ENCODE measurements around the gene EPSTI1. TPM values are rescaled to one million over a fixed set of nuclear protein-coding genes. Genes with fewer than 3 reads are reported as not detected.

Gene EPSTI1
- total and polyA plus RNA-seq, 10 of the 15 experiments (the other 5 are each of a cell fraction or from before 2014, with no cell fraction given): 4.7 to 32.0 (median 24.2) TPM

GRCh38 chr13:43030548-43030947, 38.5 kb upstream of the EPSTI1 start:
- CTCF ChIA-PET: interaction anchor here (1.1 to 1.2 kb wide), 2 partner anchors 11 to 13 kb away, joined by 3 read pairs; no protein-coding TSS in a partner anchor
- H3K9me3 ChIP-seq (replicated peaks; ENCODE audit: control insufficient read depth, insufficient read depth, low read length): peaks cover 6% of the 10 kb centered on the region; the same call in 1 of the 3 replicates
- H4K20me1 ChIP-seq (ENCODE audit: control insufficient read depth, insufficient read depth): no peaks in the 10 kb centered on the region; the same call in 1 of the 2 replicates
- no peak overlapping the region for H3K9ac ChIP-seq (ENCODE audit: control insufficient read depth, insufficient read depth, low read length)
- no peak overlapping the region for H2AFZ ChIP-seq (ENCODE audit: control insufficient read depth, low read depth, low read length)
- H3K4me2 ChIP-seq (ENCODE audit: control insufficient read depth, insufficient read depth): peak overlapping the region; percentile 50
- no peak overlapping the region for H3K27ac ChIP-seq (ENCODE audit: control insufficient read depth, insufficient read depth)
- WGBS (ENCODE audit: insufficient coverage, insufficient replicate concordance, low lambda C conversion rate, missing lambda C conversion rate): 21% methylated on average over 4 of the region's 4 CpGs
- intact Hi-C loops (cut with micrococcal nuclease; ENCODE audit: unreplicated experiment): no loop called here
- SMC1A ChIA-PET (ENCODE audit: uncharacterized antibody, unreplicated experiment): interaction anchor here (0.7 to 11.8 kb wide), 15 partner anchors 8 to 59 kb away, joined by 3 to 150 read pairs (median 4); partner anchors contain the start of gene EPSTI1
- RAD21 ChIA-PET (ENCODE audit: unreplicated experiment): interaction anchor here (0.7 to 1.9 kb wide), 6 partner anchors 12 to 57 kb away, joined by 3 to 8 read pairs (median 4); no protein-coding TSS in a partner anchor
- ATAC-seq (peak; percentile 83), DNase-seq (ENCODE audit: low read depth, low spot score) (peak; percentile 36), FAIRE-seq (no peak)
- H3K79me2 ChIP-seq (ENCODE audit: control insufficient read depth, insufficient read depth, low read length): peaks cover 50% of the 10 kb centered on the region
- POLR2A ChIA-PET: interaction anchor here (1.5 kb wide), 1 partner anchor 32 kb away, joined by 3 read pairs; no protein-coding TSS in a partner anchor
- H3K4me3 ChIP-seq: no peak overlapping the region
- peaks cover 3 to 8% of the 10 kb centered on the region in 2 experiments; a peak in 2 of 4 replicates for H3K36me3 ChIP-seq (ENCODE audit: control insufficient read depth in 2 of 2, insufficient read depth in 2 of 2, low read length in 1 of 2)
- H3K4me1 ChIP-seq (ENCODE audit: control insufficient read depth, insufficient read depth, low read length): peaks cover 5% of the 10 kb centered on the region; the same call in 1 of the 2 replicates
- H3K27me3 ChIP-seq (replicated peaks in 1 of 2; ENCODE audit: control insufficient read depth in 2 of 2, insufficient read depth in 2 of 2, low read length in 1 of 2): no peaks in the 10 kb centered on the region
- in situ Hi-C loops (cut with MboI): no loop called here
- BruUV-seq (replicated peaks): no TSS peak
- TF ChIP-seq BCL11A (IDR thresholded peaks at IDR 0.05; ENCODE audit: low read depth, low read length) (no peak), SMC3 (IDR thresholded peaks at IDR 0.05; ENCODE audit: borderline replicate concordance, low read length) (no peak), JUND (IDR thresholded peaks at IDR 0.05; ENCODE audit: low read depth, low read length) (no peak), SMAD5 (IDR thresholded peaks at IDR 0.05; ENCODE audit: low read depth) (no peak), KDM1A (IDR thresholded peaks at IDR 0.05; ENCODE audit: borderline replicate concordance) (no peak), ZBTB4 (CRISPR knock-in tag; IDR thresholded peaks at IDR 0.05) (no peak), USF1 (IDR thresholded peaks at IDR 0.05; ENCODE audit: borderline replicate concordance, extremely low read length, insufficient read depth, low read depth, low read length) (no peak), FOXM1 (IDR thresholded peaks at IDR 0.05; ENCODE audit: low read depth, low read length) (no peak), RELB (IDR thresholded peaks at IDR 0.05; ENCODE audit: low read depth) (peak; percentile 47; the same call in 1 of the 2 replicates), NFXL1 (IDR thresholded peaks at IDR 0.05; ENCODE audit: borderline replicate concordance) (no peak), USF2 (IDR thresholded peaks at IDR 0.05; ENCODE audit: borderline replicate concordance, low read depth, low read length) (no peak), RELA (IDR thresholded peaks at IDR 0.05; ENCODE audit: borderline replicate concordance, partially characterized antibody) (no peak), STAT1 (conservative IDR thresholded peaks at IDR 0.05) (no peak)

Data from GM12878 (cell line).